H54 (cell line): ENCODE measurements around the gene RTN4R.
A peak's percentile ranks its signal among the peaks of the same experiment; 100 is the strongest.
"Not testable (repeated sequence)": the region's sequence is repeated elsewhere in the genome, so short reads cannot be mapped to it uniquely, and the experiment has no call there.

Experiments used
- DNase-seq: peaks from one replicate; pipeline ENCODE4 v3.0.0; 2011; ENCODE audit warnings: low spot score, mixed read lengths; ENCODE audit not compliant: insufficient read length
- FAIRE-seq: peaks from 3 replicates; lab custom pipeline; 2011; peaks lifted over from hg19 to GRCh38; lab: Jason Lieb, UNC
- POLR2A ChIP-seq: IDR thresholded peaks from 2 replicates; pipeline ENCODE4 v1.6.1; 2011; ENCODE audit warnings: low read depth, mild to moderate bottlenecking, low read length

Gene RTN4R

DNA sequence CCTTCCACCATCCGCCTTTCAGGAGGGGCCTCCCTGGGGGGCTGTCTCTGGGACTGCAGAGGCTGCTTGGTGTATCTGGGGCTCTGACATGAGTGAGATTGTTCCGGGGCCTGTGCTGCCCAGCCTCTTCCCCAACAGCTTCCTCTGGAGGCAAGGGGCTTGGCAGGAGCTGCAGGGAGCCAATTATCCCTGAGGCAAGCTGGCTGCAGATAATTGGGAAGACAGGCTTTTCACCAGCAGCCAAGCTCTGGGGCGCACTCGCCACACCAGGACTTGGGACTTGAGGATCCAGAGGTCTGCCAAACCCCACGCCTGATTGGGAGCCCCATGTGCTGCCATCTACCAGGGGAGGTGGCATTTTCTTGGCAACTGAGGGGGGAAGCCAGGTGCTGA lies 15.6 kb upstream of the RTN4R start:
- DNase-seq (no peak), FAIRE-seq (no peak)
- no peak for TF ChIP-seq POLR2A

DNA sequence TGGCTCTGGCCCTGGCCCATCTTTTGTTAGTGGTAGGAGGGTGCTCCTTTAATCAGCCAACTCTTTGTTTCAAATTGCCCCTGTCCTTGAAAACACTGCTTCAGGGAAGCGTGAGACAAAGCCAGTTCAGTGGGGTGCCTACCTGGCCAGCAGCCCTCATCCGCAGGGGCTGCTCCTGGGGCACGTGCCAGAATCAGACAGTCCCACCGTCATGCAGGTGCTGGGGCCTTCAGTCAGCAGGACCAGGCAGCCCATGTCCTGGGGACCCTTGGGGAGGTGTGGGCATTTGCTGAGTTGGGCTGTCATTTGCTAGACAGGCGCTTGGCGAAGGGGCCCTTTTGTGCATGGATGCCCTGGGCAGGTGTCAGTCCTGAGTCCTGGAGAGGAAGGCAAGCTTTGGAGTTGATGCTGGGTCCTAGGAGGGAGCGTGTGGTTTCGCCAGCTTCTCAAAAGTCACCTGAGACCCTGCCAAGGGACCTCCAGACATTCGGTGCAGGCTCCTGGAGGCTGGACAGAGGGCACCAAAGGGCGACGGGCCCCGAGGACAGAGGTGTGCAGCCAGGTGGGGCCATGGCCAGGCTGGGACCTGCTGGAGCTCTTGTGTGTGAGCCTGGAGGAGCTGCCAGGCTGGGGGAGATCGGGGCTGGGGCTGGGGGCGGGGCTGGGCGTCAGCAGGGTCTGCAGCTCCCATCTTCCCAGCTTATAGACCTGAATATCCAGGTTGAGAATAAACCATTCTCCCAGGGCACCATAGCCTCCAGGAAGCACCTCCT lies 15.0 kb upstream of the RTN4R start:
- no peak for DNase-seq
- no peak for FAIRE-seq
- no peak for TF ChIP-seq POLR2A

DNA sequence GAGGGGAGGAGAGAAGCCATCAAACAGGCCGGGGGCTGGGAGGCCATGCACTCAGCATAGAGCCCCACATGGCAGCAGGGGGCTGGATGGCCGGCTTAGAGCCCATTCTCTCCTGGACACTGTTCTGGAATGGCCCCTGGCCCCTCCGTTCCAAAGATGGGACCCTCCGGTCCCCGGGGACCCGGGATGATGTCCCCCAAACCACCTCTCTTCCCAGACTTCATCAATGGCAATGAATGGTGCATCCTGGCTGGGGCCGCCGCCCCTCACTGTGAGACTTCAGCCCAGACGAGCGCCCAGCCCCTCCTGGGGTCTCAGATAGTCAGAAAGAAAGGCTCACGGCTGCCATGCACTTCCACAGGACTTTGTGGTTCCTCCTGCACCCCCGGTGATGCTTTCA lies 13.8 kb upstream of the RTN4R start:
- FAIRE-seq (no peak), DNase-seq (no peak)
- no peak for TF ChIP-seq POLR2A

DNA sequence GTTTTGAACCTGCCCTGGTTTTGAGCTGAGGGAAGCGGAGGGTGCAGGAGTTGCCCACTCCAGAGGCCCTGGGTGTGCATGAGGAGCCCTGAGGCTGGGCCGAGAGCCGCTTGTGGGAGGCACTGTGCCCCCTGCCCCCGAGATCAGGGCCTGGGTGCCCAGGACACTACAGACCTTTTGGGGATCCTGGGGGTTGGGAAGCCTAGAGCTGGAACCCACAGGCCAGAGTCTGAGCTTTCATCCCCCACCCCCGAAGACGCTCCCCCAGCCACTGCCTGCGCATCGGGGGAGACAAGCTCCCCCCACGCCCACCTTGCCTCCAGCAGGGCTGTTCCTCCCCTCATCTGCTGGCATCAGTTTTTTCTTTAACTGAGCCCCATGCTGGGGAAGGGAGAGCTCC lies 13.4 kb upstream of the RTN4R start:
- not testable (repeated sequence) for FAIRE-seq, DNase-seq

DNA sequence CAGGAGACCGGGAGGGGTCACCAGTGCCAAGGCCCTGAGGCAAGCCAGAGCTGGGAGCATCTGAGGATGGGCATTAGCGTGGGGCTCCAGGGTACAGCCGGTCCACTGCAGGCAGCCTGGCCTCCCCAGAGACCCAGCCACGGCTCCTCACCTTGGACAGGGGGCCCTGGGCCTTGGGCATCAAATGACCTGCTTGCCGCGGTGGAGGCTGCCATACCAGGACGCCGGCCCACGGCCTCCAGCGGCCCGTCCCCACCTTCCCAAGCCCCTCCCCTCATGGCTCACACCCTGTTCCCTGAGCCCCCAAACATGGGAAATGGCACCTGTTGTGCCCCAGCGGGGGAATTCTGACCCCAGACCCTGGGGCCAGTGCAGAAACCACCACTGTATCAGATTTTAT lies 12.7 kb upstream of the RTN4R start:
- no peak for TF ChIP-seq POLR2A
- DNase-seq (no peak), FAIRE-seq (no peak)

DNA sequence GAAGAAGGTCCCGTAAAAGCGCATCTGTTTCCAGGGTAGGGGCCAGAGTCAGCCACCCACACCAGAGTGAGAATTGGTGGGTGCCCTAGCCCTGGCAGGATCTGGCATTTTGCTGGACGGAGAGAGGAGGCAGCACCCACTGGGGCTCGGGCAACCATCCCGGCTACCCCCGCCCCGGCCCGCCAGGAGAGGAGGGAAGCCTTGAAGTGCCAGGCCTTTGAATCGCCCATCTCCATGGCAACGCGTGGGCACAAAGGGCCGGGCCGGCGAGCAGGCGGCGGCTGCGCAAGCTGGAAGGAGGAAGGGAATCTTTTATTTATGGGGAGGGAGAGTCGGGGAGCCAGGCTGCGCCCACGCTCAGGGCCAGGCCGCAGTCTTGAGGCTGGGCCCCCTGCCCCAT lies 12.0 kb upstream of the RTN4R start:
- not testable (repeated sequence) for FAIRE-seq, DNase-seq

DNA sequence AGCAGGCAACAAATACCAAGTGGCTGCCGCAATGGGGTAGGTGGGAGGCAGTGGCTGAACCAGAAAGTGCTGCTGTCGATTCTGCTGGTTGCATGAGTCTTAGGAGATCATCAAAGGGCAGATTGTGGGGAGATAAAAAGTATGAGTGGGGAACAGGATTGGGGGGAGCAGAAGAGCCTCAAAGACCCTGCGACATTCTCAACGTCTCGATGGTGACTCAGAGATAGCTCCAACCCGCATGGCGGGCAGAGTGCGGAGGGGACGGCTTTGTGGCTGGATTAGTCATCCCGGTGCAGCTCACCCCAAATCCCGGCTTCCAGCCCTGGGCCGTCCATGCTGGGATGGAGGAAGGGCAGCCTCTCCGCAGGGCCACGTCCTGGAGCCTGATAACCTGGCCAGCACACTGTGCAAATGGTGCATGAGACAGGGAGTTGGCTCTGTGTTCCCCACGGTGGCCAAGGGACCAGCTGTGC lies 11.6 kb upstream of the RTN4R start:
- peak; percentile 94 for FAIRE-seq
- no peak for TF ChIP-seq POLR2A
- DNase-seq, result no peak

DNA sequence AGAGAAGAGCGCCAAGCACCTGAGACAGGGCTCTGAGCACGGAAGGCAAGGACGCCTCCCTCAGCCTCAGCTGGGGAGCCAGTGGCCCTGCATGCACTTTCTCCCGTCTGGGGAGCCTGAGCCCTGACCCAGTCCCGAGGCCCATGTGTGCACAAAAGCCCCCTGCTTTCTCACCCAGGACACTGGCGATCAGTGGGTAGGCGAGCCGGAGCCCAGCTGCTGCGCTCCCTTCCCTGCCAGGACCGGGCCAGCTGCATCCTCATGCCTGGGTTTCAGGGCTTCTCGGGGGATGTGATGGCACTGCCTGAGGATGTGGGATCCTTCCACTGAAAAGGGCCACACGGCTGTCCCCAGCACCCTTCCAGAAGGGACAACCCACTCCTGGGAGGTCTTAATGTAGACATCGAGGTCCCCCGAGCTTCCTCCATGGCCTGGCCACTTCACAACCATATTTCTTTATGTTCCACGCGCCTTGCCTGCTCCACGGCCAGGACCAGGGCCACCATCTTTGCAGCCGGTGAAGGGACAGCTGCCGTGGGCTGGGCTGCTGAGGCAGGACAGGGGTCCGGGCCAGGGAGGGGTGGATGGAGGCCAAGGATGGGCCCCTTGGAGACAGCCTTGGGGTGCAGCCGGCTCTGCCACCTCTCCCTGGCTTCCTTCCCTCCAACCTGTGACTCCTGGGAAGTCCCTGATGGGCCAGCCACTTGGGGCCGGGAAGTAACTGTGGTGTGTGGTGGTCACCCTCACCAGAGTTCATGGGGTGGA lies 10.8 kb upstream of the RTN4R start:
- FAIRE-seq, DNase-seq: not testable (repeated sequence)

DNA sequence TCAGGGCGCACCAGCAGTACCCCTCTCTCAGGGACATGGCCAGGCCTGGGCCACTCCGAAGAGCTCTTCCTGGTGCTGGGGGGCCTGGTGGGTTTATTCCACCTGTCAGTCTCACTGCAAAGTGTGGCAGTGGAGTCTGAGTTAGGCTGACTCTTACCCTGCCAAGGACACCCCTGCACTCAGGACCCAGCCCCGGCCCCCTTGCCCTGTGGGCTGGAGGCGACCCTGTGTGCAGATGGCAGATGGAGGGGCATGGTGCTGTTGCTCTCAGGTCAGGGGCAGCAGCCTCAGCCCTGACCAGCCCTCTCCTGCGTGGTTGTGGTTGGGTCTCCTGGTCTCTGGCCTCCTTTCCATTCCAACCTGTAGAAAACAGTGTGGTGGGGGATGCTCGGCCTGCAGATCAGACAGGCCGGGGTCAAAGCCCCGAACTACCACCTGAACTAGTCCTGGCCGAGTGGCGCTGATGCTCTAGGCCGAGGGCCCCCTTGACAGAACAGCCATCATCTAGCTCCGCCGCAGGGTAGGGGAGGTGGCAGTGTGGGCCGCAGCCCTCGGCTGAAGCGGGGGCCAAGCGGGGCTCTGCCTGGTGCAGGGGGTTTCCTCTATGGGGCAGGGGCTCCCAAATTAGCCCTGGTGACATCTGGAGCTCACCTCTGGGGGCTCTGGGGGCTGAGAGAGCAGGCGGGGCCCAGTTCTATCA lies 10.0 kb upstream of the RTN4R start:
- not testable (repeated sequence) for DNase-seq, FAIRE-seq

DNA sequence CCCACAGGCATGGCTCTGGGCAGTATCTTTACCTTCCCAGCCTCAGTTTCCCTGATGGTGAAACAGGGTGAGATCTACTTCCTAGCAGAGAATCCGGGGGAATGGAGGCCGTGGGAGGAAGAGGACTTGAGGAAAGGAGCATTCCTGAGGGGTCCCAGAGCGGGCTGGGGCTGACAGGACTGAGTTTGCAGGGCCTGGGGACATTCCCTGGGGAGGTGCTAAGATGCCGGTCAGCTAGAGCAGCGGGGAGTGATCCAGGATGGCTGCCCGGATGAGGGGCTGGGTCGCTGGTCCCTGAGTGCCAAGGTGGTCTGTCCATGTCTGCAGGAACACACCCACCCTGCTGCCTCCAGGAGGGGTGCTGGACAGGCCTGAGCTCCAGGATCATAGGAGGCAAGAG lies 8.3 kb upstream of the RTN4R start:
- FAIRE-seq (no peak), DNase-seq (no peak)
- no peak for TF ChIP-seq POLR2A

DNA sequence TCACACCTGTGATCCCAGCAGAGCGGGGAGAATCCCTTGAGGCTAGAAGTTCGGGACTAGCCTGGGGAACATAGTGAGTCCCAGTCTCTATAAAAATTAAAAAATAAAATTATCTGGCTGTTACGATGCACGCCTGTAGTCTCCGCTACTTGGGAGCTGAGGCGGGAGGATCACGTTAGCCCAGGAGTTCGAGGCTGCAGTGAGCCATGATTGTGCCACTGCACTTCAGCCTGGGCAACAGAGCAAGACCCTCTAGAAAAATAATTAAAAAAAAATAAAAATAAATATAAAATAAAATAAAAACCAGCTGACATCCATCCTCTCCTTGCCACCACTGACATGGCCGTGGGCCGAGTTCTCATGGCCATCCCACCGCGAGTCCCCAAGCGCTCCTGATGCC lies 7.7 kb upstream of the RTN4R start:
- DNase-seq (no peak), FAIRE-seq (no peak)
- TF ChIP-seq POLR2A, result no peak

DNA sequence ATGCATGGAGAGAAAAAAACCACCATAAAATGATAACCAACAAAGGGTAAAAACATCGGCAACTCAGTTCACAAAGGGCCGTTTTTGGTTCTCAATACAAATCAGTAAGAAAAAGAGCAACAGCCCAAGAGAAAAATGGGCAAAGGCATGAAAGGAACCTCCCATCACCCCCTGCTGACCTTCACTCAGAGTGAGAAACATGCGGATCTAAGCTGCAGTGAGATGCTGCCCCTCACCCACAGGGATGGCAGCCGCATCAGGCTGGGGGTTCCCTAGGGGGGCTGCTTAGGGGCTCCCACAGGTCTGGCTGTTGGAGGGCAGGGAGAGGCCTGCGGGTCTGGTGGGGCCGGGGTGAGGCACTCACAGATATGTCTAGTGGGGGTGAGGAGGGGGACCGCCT lies 7.2 kb upstream of the RTN4R start:
- not testable (repeated sequence) for DNase-seq, FAIRE-seq

DNA sequence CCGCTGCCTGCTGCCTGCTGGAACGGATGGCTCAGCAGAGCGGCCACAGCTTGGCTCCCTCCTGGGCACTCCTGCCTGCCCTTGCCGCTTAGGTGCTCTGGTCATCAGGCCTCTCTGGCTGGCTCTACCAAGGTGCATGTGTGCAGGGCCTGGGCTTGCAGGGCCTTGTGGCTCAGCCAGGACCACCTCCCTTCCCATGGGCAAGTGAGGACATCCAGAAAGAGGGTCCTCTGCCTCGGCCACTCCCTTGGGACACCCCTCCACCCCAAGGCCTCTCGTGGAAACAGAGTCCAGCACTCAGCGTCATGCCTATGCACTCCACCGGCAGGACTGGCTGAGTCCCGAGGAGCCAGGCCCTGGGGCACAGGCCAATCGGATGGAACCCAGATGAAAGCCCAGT lies 6.3 kb upstream of the RTN4R start:
- not testable (repeated sequence) for FAIRE-seq, DNase-seq

DNA sequence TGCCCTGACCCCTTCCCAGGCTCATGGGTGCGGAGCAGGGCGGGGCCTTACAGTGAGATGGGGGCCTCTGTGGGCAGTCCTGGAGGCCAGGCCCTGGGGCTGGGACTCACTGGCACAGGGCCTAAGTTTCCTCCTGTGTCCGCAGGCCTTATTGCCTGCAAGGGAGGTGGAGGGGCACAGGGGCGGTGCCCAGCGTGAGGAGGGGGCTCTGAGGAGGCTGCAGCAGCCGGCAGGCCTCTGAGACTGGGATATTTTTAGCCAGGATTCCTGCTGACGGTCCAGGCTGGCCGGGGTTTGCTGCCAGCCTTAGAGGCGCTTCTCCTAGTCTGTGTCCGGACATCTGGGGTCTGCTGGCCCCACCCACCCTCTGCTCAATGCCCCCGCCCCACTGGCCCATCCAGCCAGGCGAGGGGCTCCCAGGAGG lies 5.7 kb upstream of the RTN4R start:
- no peak for FAIRE-seq
- no peak for DNase-seq
- TF ChIP-seq POLR2A, result no peak

DNA sequence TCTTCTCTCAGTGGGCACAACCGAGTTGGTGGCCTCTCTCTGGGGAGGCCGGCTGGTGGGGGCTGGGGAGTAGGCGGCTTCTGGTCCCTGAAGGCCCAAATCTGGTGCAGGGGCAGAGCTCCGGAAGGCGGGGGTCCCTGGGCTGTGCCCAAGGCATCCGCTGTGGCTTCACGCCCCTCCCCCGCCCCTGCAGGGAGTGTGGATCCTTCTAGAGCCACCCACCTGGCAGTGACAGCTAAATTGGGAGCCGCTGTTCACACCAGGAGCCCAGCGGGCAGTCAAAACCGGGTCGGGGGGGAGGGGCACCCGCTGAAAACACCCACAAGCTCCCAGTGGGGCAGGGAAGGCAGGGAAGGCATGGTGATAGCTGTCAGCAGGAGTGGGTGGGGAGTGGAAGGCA lies 4.6 kb upstream of the RTN4R start:
- DNase-seq (no peak), FAIRE-seq (no peak)
- no peak for TF ChIP-seq POLR2A
